Measurements from ENCODE around the gene CD3E. TPM values are rescaled to one million over a fixed set of nuclear protein-coding genes. Genes with fewer than 3 reads are reported as not detected.

Gene CD3E
- total RNA-seq, 1 experiment from 2014 or later: 0.51 TPM

- DNase-seq (ENCODE audit: low read depth, low spot score): no peak
- intact Hi-C loops (cut with micrococcal nuclease; ENCODE audit: unreplicated experiment): no loop called here
- Histone ChIP-seq H3K4me3 (ENCODE audit: low read depth in 2 of 2, low read length in 2 of 2) (no peak overlapping the region), H3K27me3 (ENCODE audit: control insufficient read depth, insufficient read depth, low read length) (no peaks in the 10 kb centered on the region), H3K27ac (ENCODE audit: low read length) (no peak overlapping the region), H3K36me3 (ENCODE audit: control insufficient read depth, insufficient read depth, low read length) (no peaks in the 10 kb centered on the region), H3K4me1 (ENCODE audit: control insufficient read depth, insufficient read depth, low read length) (no peaks in the 10 kb centered on the region), H3K9me3 (ENCODE audit: control insufficient read depth, insufficient read depth, low read depth, low read length) (no peaks in the 10 kb centered on the region)
- in situ Hi-C loops (cut with HindIII; ENCODE audit: low pct_unique_long_range_greater_than_20kb, low sequenced_read_pairs): no loop called here
- BruUV-seq (replicated peaks): no TSS peak
- TF ChIP-seq POLR2AphosphoS5 (IDR thresholded peaks at IDR 0.05; ENCODE audit: low read depth, low read length) (no peak), CTCF (IDR thresholded peaks at IDR 0.05) (no peak), SIN3A (IDR thresholded peaks at IDR 0.05; ENCODE audit: borderline replicate concordance, insufficient read depth, low read depth, low read length) (no peak), REST (IDR thresholded peaks at IDR 0.05; ENCODE audit: insufficient read depth in 1 of 2, low read depth in 2 of 2, low read length in 1 of 2) (no peak), TCF7L2 (IDR thresholded peaks at IDR 0.05; ENCODE audit: low read depth, low read length) (no peak)
- POLR2A ChIA-PET: interaction anchor here (0.6 kb wide), 1 partner anchor 16 kb away, joined by 3 read pairs; no protein-coding TSS in a partner anchor
- CTCF ChIA-PET: interaction anchor here (0.7 kb wide), 2 partner anchors 13 to 221 kb away, joined by 3 to 4 read pairs; no protein-coding TSS in a partner anchor
- ATAC-seq: no peak
These were observed 34.9 kb downstream of the CD3E start for GRCh38 chr11:118339281-118339961.

GRCh38 chr11:118340449-118340848 is 35.9 kb downstream of the CD3E start:
- BruUV-seq (replicated peaks): no TSS peak
- in situ Hi-C loops (cut with HindIII; ENCODE audit: low pct_unique_long_range_greater_than_20kb, low sequenced_read_pairs) (no loop called here), intact Hi-C loops (cut with micrococcal nuclease; ENCODE audit: unreplicated experiment) (no loop called here)
- H3K4me1 ChIP-seq (ENCODE audit: control insufficient read depth, insufficient read depth, low read length): no peaks in the 10 kb centered on the region
- DNase-seq (ENCODE audit: low read depth, low spot score) (no peak), ATAC-seq (no peak)
- POLR2A ChIA-PET: interaction anchor here (0.6 kb wide), 1 partner anchor 168 kb away, joined by 4 read pairs; no protein-coding TSS in a partner anchor
- H3K36me3 ChIP-seq (ENCODE audit: control insufficient read depth, insufficient read depth, low read length): no peaks in the 10 kb centered on the region
- no peak for TF ChIP-seq CTCF (IDR thresholded peaks at IDR 0.05)
- no peaks in the 10 kb centered on the region for H3K9me3 ChIP-seq (ENCODE audit: control insufficient read depth, insufficient read depth, low read depth, low read length)
- CTCF ChIA-PET: interaction anchor here (0.6 kb wide), 1 partner anchor 333 kb away, joined by 3 read pairs; no protein-coding TSS in a partner anchor
- no peak overlapping the region for H3K27ac ChIP-seq (ENCODE audit: low read length)
- H3K4me3 ChIP-seq (ENCODE audit: low read depth in 2 of 2, low read length in 2 of 2): no peak overlapping the region
- peaks cover 2% of the 10 kb centered on the region; the same call in 1 of the 2 replicates for H3K27me3 ChIP-seq (ENCODE audit: control insufficient read depth, insufficient read depth, low read length)

Data from Panc1 (cell line).